Measurements from ENCODE around the gene DRAXIN.

The DRAXIN gene

GRCh38 chr1:11653861-11654136, 37.7 kb upstream of the DRAXIN start:
- TF ChIP-seq POLR2AphosphoS5 (IDR thresholded peaks at IDR 0.05; ENCODE audit: borderline replicate concordance, low read depth, low read length): no peak
- no peak for TF ChIP-seq FOXP2 (optimal IDR thresholded peaks at IDR 0.05; ENCODE audit: control extremely low read depth, extremely low read length, insufficient read depth)
- no peak for TF ChIP-seq EZH2 (IDR thresholded peaks at IDR 0.05)
- no peak overlapping the region for H3K4me3 ChIP-seq
- H3K9me3 ChIP-seq (ENCODE audit: low read depth, low read length): no peaks in the 10 kb centered on the region
- H3K9ac ChIP-seq (ENCODE audit: insufficient read length): no peak overlapping the region
- no peak for DNase-seq (ENCODE audit: low read depth, low spot score)
- H3K27ac ChIP-seq: no peak overlapping the region
- peaks cover 10% of the 10 kb centered on the region; the same call in 1 of the 2 replicates for H3K36me3 ChIP-seq (ENCODE audit: insufficient read depth, low read length)

- peak within 1 kb of the TSS; percentile 72 for H3K9ac ChIP-seq (ENCODE audit: insufficient read length)
- no peak within 1 kb of the TSS for H3K27ac ChIP-seq
Measured at GRCh38 chr1:11654137-11654938, 37.2 kb upstream of the DRAXIN start, which contains the start of the genes FBXO2 and FBXO44. TSS of gene FBXO2 (minus strand) at chr1:11654429. CDS start at chr1:11654340, 89 bp downstream. TSS of gene FBXO44 (plus strand) at chr1:11654877. CDS start at chr1:11655836, 959 bp downstream.

GRCh38 chr1:11654939-11655808, 36.3 kb upstream of the DRAXIN start:
- H3K4me3 ChIP-seq: peak overlapping the region; percentile 80
- no peak for DNase-seq (ENCODE audit: low read depth, low spot score)
- peaks cover 10% of the 10 kb centered on the region; the same call in 1 of the 2 replicates for H3K36me3 ChIP-seq (ENCODE audit: insufficient read depth, low read length)
- H3K9ac ChIP-seq (ENCODE audit: insufficient read length): peak overlapping the region; percentile 72
- TF ChIP-seq POLR2AphosphoS5 (IDR thresholded peaks at IDR 0.05; ENCODE audit: borderline replicate concordance, low read depth, low read length): no peak
- H3K27ac ChIP-seq: no peak overlapping the region
- H3K9me3 ChIP-seq (ENCODE audit: low read depth, low read length): no peaks in the 10 kb centered on the region

More at GRCh38 chr1:11654137-11654938, 37.2 kb upstream of the DRAXIN start, which contains the start of the genes FBXO2 and FBXO44:
- peaks cover 10% of the 10 kb centered on the region; the same call in 1 of the 2 replicates for H3K36me3 ChIP-seq (ENCODE audit: insufficient read depth, low read length)
- H3K4me3 ChIP-seq: peak within 1 kb of the TSS; percentile 80
- no peak for DNase-seq (ENCODE audit: low read depth, low spot score)
- TF ChIP-seq EZH2 (IDR thresholded peaks at IDR 0.05): no peak
- TF ChIP-seq POLR2AphosphoS5 (IDR thresholded peaks at IDR 0.05; ENCODE audit: borderline replicate concordance, low read depth, low read length): no peak
- no peak for TF ChIP-seq FOXP2 (optimal IDR thresholded peaks at IDR 0.05; ENCODE audit: control extremely low read depth, extremely low read length, insufficient read depth)
- no peaks in the 10 kb centered on the region for H3K9me3 ChIP-seq (ENCODE audit: low read depth, low read length)

- no peak overlapping the region for H3K4me3 ChIP-seq
- no peak overlapping the region for H3K27ac ChIP-seq
- no peak for DNase-seq (ENCODE audit: low read depth, low spot score)
- no peaks in the 10 kb centered on the region for H3K9me3 ChIP-seq (ENCODE audit: low read depth, low read length)
- no peak overlapping the region for H3K9ac ChIP-seq (ENCODE audit: insufficient read length)
- peaks cover 15% of the 10 kb centered on the region; the same call in 1 of the 2 replicates for H3K36me3 ChIP-seq (ENCODE audit: insufficient read depth, low read length)
- no peak for TF ChIP-seq POLR2AphosphoS5 (IDR thresholded peaks at IDR 0.05; ENCODE audit: borderline replicate concordance, low read depth, low read length)
Measured at GRCh38 chr1:11657654-11658053, 33.9 kb upstream of the DRAXIN start.

GRCh38 chr1:11658542-11658941, 33.0 kb upstream of the DRAXIN start:
- no peak for TF ChIP-seq POLR2AphosphoS5 (IDR thresholded peaks at IDR 0.05; ENCODE audit: borderline replicate concordance, low read depth, low read length)
- TF ChIP-seq FOXP2 (optimal IDR thresholded peaks at IDR 0.05; ENCODE audit: control extremely low read depth, extremely low read length, insufficient read depth): no peak
- TF ChIP-seq EZH2 (IDR thresholded peaks at IDR 0.05): no peak
- DNase-seq (ENCODE audit: low read depth, low spot score): no peak
- Histone ChIP-seq H3K9me3 (ENCODE audit: low read depth, low read length) (no peaks in the 10 kb centered on the region), H3K9ac (ENCODE audit: insufficient read length) (no peak overlapping the region), H3K4me3 (no peak overlapping the region), H3K36me3 (ENCODE audit: insufficient read depth, low read length) (peaks cover 15% of the 10 kb centered on the region; the same call in 1 of the 2 replicates), H3K27ac (no peak overlapping the region)

GRCh38 chr1:11659748-11660147, 31.8 kb upstream of the DRAXIN start:
- Histone ChIP-seq H3K9me3 (ENCODE audit: low read depth, low read length) (no peaks in the 10 kb centered on the region), H3K4me3 (no peak overlapping the region), H3K36me3 (ENCODE audit: insufficient read depth, low read length) (peaks cover 15% of the 10 kb centered on the region; the same call in 1 of the 2 replicates), H3K27ac (no peak overlapping the region), H3K9ac (ENCODE audit: insufficient read length) (no peak overlapping the region)
- no peak for DNase-seq (ENCODE audit: low read depth, low spot score)
- no peak for TF ChIP-seq EZH2 (IDR thresholded peaks at IDR 0.05)
- TF ChIP-seq POLR2AphosphoS5 (IDR thresholded peaks at IDR 0.05; ENCODE audit: borderline replicate concordance, low read depth, low read length): no peak
- TF ChIP-seq FOXP2 (optimal IDR thresholded peaks at IDR 0.05; ENCODE audit: control extremely low read depth, extremely low read length, insufficient read depth): no peak

- Histone ChIP-seq H3K9me3 (ENCODE audit: low read depth, low read length) (no peaks in the 10 kb centered on the region), H3K36me3 (ENCODE audit: insufficient read depth, low read length) (peaks cover 15% of the 10 kb centered on the region; the same call in 1 of the 2 replicates), H3K4me3 (no peak overlapping the region), H3K27ac (no peak overlapping the region), H3K9ac (ENCODE audit: insufficient read length) (no peak overlapping the region)
- DNase-seq (ENCODE audit: low read depth, low spot score): no peak
- TF ChIP-seq POLR2AphosphoS5 (IDR thresholded peaks at IDR 0.05; ENCODE audit: borderline replicate concordance, low read depth, low read length) (no peak), FOXP2 (optimal IDR thresholded peaks at IDR 0.05; ENCODE audit: control extremely low read depth, extremely low read length, insufficient read depth) (no peak), EZH2 (IDR thresholded peaks at IDR 0.05) (no peak)
Measured at GRCh38 chr1:11661103-11661502, 30.4 kb upstream of the DRAXIN start.

GRCh38 chr1:11664336-11665065, 27.0 kb upstream of the DRAXIN start:
- no peak overlapping the region for H3K4me3 ChIP-seq
- peaks cover 5% of the 10 kb centered on the region; the same call in 1 of the 2 replicates for H3K36me3 ChIP-seq (ENCODE audit: insufficient read depth, low read length)
- H3K9ac ChIP-seq (ENCODE audit: insufficient read length): no peak overlapping the region
- DNase-seq (ENCODE audit: low read depth, low spot score): no peak
- H3K9me3 ChIP-seq (ENCODE audit: low read depth, low read length): no peaks in the 10 kb centered on the region
- H3K27ac ChIP-seq: no peak overlapping the region
- no peak for TF ChIP-seq FOXP2 (optimal IDR thresholded peaks at IDR 0.05; ENCODE audit: control extremely low read depth, extremely low read length, insufficient read depth)
- TF ChIP-seq EZH2 (IDR thresholded peaks at IDR 0.05): no peak
- TF ChIP-seq POLR2AphosphoS5 (IDR thresholded peaks at IDR 0.05; ENCODE audit: borderline replicate concordance, low read depth, low read length): no peak; the same call in 1 of the 2 replicates

All from SK-N-MC (cell line).